Measurements from ENCODE around the gene DEFB132.

Gene DEFB132

GRCh38 chr20:297925-298775 lies 40.6 kb downstream of the DEFB132 start:
- DNase-seq: peak; percentile 8

- DNase-seq: no peak
Observed at GRCh38 chr20:298776-299391, 41.4 kb downstream of the DEFB132 start.

DNA sequence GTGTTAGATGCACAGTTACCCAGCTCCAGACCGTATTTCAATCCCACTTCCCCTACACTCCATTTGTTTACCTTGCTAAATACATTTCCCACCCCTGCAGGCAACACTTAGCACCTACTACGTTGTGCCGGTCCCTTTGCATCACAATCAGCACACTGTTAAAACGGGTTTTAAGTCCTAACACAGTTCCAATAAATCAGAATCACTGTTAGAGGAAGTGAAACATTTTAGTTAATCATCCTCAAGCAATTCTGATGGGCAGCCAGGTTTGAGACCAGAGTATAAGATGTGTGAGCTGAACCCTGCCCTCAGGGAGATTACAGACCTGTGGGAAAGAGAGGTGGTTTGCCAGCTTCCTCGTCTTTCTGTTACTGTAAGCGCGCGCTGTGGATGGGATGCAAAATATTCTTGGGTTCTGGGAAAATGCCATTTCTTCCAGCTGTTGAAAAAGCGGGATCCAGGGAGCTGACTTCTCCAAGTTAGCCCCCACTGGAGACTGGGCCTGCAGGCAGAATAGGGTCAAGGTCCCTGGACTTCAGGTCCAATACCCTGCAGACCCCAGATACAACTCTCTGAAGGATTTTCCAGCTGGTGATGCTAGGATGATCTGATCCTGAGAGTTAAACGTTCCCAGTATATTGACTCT lies 42.9 kb downstream of the DEFB132 start:
- DNase-seq: no peak

DNA sequence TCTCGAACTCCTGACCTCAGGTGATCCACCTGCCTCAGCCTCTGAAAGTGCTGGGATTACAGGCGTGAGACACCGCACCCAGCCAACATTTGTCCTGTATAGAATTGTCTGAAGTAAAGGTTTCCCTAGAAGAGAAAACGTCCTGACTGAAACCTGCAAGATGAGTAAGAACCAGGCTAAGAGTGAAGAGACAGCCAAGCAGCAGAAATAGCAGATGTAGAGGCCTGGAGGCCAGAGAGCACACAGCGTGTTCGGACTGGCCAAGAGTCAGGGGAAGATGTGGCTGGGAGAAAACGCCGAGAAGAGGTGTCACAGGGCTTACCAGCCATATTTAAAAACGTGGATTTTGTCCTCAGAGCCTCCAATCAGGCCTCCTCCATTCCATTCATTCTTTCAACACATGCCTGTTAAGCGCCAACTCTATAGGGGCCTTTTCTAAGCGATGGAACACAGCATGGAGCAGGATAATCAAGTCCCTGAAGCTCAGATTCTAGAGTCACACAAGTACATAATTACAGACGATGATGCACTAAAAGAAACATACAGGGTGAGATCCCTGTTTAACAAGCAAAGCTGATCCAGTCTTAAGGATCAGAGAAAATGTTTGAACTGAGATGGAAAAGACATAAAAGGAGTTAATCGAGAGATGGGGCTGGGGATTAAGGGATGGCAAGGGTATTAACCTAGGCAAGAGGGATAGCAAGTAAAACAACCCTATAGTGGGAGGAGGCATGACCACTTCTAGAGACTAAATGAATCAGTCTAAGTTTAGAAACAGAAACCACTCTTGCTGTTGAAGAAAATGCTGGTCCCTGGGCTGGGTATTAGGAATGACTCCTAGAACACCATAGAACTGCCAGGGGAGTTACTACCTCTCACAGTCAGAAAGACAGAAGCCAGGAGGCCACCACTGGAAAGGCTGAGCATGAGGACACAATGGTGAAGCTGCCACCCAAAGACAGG lies 44.6 kb downstream of the DEFB132 start:
- DNase-seq: no peak

GRCh38 chr20:305745-306144 lies 48.2 kb downstream of the DEFB132 start:
- DNase-seq: no peak

GRCh38 chr20:308427-309038 lies 51.0 kb downstream of the DEFB132 start:
- no peak for DNase-seq

- no peak for DNase-seq
Observed at GRCh38 chr20:309306-309840, 51.8 kb downstream of the DEFB132 start.

DNA sequence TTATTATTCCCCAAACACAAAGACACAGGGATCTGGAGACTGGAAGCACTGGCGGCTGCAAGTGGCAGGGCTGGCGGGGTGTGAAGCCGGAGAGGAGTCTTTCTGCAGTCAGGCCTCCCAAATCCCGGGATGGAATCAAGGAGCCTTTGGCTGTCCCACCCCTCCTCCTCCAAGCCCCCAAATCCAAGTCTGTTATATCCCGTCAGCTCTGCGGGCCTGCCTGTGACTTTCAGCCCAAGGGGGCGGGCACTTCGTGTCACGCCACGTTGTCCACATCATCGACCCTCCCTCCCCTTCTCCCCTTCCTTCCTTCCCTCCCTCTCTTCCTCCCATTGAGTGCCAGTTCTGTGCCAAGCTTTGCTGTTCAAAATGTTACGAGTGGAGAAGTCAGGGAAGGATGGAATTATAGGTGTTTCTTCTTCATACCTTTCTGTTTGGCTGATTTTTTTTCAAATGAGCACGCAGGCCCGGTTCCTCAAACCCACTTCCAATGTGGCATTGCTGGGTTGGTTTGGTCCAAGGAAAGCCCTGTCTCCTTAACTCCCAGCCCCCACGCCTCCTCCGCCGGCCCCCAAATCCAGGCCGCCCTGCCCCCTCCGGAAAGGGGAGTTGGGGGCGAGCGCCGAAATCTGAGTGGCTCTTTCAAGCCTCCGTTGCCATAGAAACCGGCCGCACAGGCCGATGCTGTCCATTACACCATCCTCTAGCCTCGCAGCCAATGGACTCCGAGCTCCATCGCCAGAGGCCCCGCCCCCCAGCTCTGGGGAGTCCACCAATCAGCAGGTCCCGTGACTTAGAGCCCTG lies 52.5 kb downstream of the DEFB132 start:
- peak; percentile 91 for DNase-seq

DNA sequence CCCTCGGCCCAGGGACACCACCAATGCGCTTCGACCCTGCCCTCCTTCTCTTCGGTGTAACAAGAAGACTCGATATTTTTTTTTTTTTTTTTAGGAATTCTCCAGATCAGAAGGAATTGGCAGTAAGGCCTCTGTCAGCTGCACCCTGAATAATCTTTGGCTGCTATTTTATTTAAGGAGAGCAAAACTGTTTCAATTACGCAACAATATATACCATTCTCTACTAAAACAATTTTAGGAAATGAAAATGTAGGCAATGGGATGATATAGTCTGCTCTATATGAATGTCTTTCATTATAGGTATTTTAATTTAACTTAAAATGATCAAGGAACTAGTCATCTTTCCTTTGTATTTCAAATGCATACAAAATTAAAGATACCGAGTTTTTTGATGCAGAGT lies 53.1 kb downstream of the DEFB132 start:
- no peak for DNase-seq

Measured in NCI-H187 treated with DMSO at 0.1 percent for 48 hours (cell line).